ENCODE results near the gene MRPL52. TPM values are rescaled to one million over a fixed set of nuclear protein-coding genes. Genes with fewer than 3 reads are reported as not detected.

MRPL52 gene
- total and polyA plus RNA-seq, 2 of the 13 experiments (the other 11 are each of a cell fraction or from before 2014, with no cell fraction given): 118 to 329 TPM

- TF ChIP-seq IKZF4 (CRISPR knock-in tag; IDR thresholded peaks at IDR 0.05; ENCODE audit: borderline replicate concordance, low read depth, not compliant biosample characterization) (no peak), ZNF639 (CRISPR knock-in tag; conservative IDR thresholded peaks at IDR 0.05) (no peak), HOXA5 (CRISPR knock-in tag; IDR thresholded peaks at IDR 0.05) (no peak), ZBTB38 (CRISPR knock-in tag; IDR thresholded peaks at IDR 0.05) (no peak), CERS6 (CRISPR knock-in tag; IDR thresholded peaks at IDR 0.05) (no peak), NR2F6 (IDR thresholded peaks at IDR 0.05) (peak; percentile 85), NR2F6 (CRISPR knock-in tag; IDR thresholded peaks at IDR 0.05) (peak; percentile 87), RBM22 (optimal IDR thresholded peaks at IDR 0.05; ENCODE audit: low read length) (no peak), ZNF136 (CRISPR knock-in tag; IDR thresholded peaks at IDR 0.05; ENCODE audit: low read depth) (0 out of 2 replicates have a peak, but pooled peaks have one; percentile 49), HDAC6 (IDR thresholded peaks at IDR 0.05; ENCODE audit: low read depth, low read length) (no peak), HOXA9 (CRISPR knock-in tag; IDR thresholded peaks at IDR 0.05; ENCODE audit: borderline replicate concordance) (no peak), HNF4G (IDR thresholded peaks at IDR 0.05; ENCODE audit: borderline replicate concordance, low read depth, low read length) (peak; percentile 93), HNF4G (CRISPR knock-in tag; IDR thresholded peaks at IDR 0.05; ENCODE audit: borderline replicate concordance, low read depth) (no peak; the same call in 1 of the 2 replicates), MAFG (CRISPR knock-in tag; IDR thresholded peaks at IDR 0.05) (no peak), KIAA2018 (CRISPR knock-in tag; IDR thresholded peaks at IDR 0.05; ENCODE audit: borderline replicate concordance) (no peak), ZNF850 (CRISPR knock-in tag; conservative IDR thresholded peaks at IDR 0.05) (no peak), ZNF572 (CRISPR knock-in tag; IDR thresholded peaks at IDR 0.05) (no peak), ZNF879 (CRISPR knock-in tag; IDR thresholded peaks at IDR 0.05) (no peak), JDP2 (CRISPR knock-in tag; IDR thresholded peaks at IDR 0.05; ENCODE audit: borderline replicate concordance) (no peak), SP1 (IDR thresholded peaks at IDR 0.05) (no peak), SP1 (CRISPR knock-in tag; IDR thresholded peaks at IDR 0.05) (no peak), ZNF678 (CRISPR knock-in tag; IDR thresholded peaks at IDR 0.05) (no peak)
These were observed 22.1 kb upstream of the MRPL52 start (continued) for GRCh38 chr14:22807432-22808087.

All from HepG2 (cell line).